ENCODE data around the gene ZNF407.

Gene ZNF407

DNA sequence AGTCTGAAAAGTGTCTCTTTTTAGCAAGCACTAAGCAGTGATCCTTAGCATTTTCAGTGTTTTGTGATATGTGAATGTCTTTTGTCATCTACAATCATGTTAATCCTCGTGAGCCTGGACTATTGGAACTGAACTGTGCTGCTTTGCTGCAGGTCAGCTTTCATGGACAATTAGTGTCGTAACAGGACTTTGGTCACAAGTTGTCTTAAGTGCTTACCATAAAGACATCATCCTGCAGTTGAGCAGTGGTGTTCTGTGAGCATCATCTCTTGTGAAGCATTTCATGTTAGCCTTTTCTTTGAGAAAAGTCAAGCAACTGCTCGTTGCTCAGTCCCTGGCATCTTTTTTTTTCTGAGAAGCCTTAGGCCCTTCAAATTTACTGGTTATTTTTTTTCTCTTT is 135.9 kb downstream of the ZNF407 start:
- DNase-seq = no peak

DNA sequence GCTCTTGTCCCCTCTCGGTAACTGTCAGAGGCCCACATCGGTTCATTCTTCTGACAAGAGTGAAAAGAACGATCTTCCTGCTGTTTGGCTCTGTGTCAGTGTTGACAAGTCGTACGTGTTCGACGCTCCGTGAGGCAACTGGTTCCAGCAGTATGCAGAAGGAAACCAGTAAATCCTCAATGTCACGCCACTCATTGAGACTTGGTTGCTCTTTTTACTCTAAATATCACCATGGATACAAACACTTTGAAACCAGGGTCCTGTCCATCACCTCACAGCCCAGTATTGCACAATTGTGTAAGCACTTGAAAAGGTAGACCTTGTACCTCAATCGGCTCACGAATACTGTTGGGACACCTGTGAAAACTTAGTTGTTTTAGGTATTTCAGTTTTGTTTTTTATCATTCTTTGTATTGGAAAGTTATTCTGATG is 136.4 kb downstream of the ZNF407 start:
- DNase-seq = no peak

DNA sequence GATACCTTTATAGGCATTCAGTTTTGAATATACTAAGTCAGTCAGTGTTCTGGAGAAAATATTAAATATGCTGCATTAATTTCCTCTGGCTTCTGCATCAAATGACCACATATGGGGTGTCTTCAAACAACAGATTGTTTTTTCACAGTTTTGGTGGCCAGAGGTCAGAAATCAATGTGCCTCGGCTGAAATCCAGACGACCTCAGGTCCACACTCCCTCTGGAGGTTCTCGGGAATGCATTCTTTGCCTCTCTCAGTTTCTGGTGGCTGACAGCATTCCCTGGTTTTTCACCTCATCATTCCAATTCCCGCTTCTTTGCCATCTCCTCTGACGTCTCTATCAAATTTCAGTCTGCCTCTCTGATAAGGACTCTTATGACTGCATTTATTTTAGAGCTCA is 142.3 kb downstream of the ZNF407 start:
- no peak for DNase-seq

DNA sequence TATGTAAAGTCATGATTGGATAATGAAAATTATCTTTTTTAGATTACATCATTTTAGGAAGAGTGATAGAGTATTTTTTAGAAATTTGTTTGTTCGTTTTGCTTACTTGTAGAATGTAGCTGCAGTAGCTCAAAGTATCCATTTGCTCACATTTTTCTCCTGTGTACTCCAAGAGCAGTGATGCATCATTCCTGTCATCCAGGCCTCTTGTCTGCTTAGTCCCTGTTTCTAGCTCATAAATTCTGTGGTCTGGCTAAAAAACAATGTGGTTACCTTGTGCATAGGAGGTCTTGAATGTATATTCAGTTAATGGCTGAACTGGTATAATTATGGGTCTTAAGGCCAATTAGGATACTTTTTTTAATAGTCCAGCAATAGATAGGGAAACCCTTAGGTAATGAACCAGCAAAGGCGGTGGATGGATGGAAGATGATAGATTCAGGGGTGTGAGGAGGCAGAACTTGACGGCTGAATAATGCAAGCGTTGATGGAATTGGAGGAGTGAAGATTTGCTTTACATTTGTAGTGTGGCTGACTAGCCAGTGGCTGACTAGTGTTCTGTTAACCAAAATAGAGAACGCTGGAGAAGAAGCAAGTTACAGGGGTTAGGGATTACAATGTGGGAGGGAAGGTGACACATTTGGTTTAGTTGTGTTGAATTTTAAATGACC is 145.0 kb downstream of the ZNF407 start:
- no peak for DNase-seq

DNA sequence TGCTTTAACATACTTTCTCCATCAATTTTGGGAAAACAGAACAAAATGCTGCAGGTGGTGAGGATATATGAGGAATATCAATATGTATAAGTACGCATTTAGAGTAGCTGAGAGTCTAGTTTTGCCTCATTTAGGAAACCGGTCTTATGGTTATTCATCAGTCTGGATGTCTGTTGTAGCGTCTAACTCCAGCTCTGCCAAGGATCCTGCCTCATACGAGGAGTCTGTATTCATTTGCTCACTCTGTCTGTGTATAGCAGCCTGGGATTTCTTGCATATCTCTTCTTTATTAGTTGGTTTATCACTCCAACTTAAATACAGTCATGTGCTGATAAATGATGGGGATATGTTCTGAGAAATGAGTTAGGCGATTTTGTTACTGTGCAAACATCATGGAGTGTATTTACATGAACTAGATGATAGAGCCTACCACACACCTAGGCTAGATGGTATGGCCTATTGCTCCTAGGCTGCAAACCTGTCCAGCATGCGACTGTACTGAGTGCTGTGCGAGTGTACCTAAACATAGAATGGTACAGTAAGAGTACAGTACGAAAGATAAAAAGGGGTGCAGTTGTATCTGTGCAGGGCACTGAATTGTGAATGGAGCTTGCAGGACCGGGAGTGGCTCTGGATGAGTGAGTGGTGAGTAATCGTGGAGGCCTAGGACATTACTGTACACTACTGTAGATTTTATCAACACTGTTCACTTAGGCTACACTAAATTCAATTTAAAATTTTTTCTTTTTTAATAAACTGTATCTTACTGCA is 148.1 kb downstream of the ZNF407 start:
- DNase-seq = no peak

DNA sequence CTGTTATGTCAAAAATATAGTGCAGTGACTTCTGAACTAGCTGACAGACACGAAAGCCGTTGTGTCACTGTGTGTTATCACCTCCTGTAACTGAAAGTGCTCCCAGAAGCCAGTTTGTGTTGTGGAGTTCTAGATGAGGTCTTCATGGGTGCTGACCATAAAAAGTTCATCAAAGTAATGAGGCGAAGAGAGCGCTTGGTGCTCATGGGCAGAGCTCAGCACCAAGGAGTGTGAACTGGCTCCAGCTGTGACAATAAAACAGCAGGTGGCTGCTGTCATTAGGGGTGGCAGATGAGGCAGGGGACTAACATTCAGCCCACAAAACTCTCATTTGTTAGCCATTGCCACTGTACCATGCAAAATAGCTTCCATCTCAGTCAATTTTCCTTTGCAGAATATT is 151.1 kb downstream of the ZNF407 start:
- peak; percentile 11 to 43 for DNase-seq

DNA sequence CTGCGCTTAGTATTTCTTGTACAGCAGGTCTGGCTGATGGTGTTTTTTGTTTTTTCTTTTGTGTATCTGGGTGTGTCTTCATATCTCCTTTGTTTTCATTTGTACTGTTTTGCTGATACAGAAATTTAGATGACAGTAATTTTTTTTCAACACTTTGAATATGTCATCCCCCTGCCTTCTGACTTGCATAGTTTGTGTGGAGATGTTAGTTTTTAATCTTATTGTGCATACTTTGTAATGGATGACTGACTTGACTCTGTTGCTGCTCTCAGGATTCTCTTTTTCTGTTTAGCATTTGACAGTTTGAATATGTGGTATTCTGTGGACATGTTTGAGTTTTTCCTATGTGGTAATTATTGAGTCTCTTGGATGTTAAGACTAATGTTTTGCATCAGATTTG is 161.3 kb downstream of the ZNF407 start:
- DNase-seq = no peak

DNA sequence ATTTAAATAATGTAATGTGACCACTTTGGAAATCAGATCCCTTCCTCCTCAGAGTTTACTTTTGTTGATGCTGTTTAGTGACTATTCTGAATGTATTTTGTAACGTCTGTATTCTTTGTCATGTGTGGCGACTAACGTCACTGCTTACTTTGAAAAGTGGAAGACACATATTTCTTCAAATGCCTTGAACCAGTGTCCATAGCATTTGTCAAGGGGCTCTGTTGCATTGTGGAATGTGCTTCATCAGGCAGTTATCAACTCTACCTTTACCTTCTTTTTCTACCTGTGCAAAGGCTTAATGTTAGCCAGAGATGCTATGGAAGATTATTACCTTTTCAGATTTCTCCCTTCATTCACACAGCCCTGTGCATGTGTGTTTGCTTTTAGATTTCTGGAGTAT is 162.4 kb downstream of the ZNF407 start:
- DNase-seq = no peak

DNA sequence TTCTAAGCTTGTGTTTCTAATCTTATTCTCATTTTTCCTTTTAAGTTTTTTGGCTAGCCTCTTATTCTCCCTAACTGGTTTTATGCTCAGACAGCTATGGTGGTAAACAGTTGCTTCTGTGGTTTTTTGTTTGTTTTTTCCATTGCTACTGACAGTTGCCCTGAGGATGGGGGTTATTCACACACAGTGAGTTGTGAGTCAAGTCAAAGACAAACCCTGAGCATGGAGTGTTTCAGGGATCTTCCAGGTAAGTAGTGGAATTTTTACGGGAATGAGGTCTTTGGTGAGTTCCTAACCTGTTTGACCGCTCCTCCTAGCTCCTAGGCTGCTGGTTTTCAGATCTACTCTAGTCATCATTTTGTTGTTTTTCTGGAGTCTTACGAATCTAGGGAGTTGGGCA is 162.8 kb downstream of the ZNF407 start:
- no peak for DNase-seq

DNA sequence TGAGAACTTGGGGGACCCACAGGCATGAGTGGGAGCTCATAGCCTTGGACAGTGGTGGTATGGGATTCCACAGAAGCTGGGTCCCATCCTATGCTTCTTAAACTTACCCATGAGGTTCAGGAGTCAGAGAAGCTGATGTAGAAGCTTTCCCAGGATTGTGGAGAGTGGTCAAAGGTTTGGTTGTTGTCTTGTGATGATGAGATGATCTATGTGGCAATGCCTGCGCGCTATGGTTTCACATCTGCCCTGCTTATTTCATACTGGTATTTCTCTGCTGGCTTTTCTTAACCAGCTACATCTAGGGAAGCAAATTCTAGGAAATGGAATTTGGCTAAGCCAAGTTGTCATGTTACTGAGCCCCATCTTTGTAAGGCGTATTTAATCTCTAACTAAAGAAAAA is 168.6 kb downstream of the ZNF407 start:
- DNase-seq = no peak

DNA sequence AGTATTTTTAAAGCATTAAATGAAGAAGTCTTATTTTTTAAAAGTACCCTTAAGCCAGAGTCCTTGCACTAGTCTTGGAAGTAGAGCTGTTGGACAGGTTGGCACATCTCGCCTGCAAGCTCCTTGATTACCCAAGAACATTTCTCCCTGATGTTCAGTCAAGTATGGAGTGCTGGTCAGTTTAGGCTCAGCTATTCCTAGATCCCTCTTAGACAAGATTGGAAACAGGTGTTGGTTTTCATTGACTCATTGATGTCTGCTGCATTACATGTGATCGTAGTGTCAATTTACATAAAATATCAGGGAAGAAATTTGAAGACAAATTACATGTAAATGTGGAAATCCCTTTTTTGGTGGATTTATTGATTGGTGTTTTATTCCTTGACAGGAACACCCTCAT is 170.4 kb downstream of the ZNF407 start:
- no peak for DNase-seq

DNA sequence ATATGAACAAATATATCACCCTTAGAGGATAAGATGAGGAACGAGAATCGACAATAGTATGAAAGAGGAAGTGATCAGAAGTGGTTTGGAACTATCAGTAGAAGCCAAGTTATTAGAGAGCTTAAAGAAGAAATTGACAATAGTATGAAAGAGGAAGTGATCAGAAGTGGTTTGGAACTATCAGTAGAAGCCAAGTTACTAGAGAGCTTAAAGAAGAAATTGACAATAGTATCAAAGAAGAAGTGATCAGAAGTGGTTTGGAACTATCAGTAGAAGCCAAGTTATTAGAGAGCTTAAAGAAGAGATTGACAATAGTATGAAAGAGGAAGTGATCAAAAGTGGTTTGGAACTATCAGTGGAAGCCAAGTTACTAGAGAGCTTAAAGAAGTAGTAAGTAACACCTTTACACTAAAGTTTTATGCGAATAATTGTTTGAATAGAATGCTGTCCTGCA is 175.5 kb downstream of the ZNF407 start:
- no peak for DNase-seq

DNA sequence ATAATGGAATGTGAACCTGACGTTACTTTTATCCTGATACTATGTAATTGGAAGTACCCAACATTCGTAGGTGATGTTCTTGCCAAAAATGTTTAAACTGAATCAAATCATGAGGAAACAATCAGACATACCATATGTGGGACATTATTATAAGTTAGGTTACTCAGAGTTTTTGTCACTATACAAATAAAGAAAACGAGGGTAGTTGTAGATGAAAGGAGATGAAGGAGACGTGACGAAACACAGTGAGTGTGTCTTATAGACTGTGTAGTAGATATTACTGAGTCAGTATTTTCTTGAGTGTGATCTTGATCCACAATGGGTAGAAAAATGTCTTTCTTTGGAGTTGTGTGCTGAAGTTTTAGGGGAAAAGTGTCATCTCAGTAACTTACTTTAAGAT is 176.8 kb downstream of the ZNF407 start:
- no peak for DNase-seq

DNA sequence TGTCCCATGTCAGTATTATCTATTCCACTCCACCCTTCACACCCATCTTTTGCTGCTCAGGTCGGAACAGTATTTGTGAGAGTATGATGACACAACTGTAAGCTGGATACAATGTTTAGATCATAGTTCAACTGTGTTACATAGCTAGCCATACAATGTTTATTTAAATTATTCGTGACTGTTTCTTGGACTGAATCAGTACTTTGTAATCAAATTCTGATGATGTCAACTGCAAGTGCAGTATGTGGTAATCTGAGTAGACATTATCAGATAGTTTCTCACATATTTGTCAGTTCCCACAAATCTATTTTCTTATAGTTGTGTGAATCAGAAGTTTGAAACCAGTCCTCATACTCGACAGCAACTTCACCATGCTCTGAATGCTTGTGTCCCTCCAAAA is 177.6 kb downstream of the ZNF407 start:
- no peak for DNase-seq

DNA sequence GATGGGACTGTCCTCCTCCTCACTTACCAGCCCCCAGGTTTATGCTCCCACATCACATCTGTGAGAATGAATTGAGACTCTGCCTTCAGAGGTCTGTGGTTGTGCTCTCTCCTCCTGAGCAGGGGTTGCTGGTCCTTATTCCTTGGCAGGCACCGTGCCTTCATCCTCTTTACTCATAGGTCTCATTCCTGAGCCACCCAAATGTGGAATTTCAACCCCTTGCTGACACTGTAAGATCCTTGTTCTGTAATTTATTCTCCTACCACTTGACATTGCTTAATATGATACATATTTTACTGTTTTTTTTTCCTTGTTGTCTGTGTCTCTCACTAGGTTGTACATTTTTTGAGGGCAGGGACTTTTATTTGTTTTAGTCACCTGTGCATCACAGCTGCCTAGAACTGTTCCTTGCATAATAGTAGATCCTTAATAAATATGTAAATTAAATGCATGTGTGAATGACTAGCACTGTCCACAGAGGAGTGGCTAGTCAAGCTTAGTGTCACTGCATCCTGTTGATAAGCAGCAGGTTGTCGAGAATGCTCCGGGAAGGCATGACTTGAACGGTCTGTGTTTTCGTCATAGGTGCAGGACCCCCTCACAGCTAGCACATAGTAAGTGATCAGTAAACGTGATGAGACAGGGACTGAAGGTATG is 180.6 kb downstream of the ZNF407 start:
- DNase-seq = no peak

DNA sequence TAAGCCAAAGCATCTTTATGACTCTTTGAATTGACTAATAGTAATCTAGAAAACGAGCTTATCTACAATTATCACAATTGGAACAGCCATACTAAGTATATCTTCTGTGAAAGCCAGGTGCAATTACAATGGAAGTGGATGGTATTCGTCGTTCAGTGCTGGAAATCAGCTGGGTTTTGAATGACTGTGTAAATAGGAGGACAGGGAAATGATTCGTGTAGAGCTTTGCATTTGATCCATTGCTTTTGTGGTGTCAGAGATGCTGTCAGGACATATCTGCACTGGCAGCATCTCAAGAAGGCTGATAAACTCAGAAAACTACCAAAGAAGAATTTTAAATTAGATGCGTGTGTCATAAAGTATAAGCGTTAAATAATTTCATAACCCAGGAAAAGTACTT is 187.1 kb downstream of the ZNF407 start:
- DNase-seq = no peak

DNA sequence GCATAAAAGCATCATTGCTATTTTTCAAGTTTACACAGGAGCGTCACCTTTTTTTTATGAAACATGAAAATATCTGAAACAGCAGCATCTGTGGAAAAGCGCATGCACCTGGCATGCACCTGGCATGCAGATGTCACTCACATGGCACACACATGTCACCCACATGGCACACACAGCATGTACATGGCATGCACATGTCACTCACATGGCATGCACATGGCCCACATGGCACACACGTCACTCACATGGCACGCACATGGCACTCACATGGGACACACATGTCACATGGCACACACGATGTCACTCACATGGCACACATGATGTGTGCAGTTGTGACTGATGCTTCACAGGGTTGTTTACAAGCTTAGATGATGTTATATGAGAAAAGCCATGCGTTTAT is 188.0 kb downstream of the ZNF407 start:
- DNase-seq = no peak

DNA sequence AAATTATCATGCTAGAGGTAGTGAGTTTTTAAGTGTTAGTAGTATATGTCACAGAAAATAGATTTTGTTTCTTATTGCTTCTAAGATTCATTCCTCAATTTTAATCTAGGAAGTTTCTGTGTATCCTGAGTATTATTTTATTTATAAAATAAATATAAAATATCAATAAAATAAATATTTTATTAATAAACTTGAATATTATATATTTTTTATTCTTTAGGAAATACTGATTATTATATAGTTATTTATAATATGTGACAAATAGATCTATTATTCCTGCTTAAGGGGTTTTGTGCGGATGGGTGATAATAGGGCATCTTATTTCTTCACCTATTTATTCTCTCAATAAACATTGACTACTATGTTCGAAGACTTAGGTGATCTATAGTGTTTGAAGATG is 191.0 kb downstream of the ZNF407 start:
- no peak for DNase-seq

DNA sequence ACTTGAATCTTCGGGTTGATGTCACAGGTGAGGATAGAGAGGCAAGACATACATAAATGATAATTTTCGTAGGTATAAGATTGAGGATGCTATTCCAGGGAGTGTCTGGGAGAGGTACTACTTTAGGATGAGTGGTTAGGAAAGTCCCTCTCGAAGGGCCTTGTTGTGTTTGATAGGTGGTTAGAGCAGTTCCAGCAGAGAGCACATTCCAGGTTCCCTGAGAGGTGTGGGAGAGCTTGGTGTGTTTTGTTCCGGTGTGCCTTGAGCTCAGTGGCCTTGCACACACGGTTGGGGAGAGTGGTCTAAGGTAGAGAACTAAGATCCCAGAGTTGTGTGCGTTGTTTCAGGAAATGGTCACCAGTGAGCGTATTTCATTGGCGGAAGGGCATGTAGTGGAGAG is 191.4 kb downstream of the ZNF407 start:
- DNase-seq = no peak

DNA sequence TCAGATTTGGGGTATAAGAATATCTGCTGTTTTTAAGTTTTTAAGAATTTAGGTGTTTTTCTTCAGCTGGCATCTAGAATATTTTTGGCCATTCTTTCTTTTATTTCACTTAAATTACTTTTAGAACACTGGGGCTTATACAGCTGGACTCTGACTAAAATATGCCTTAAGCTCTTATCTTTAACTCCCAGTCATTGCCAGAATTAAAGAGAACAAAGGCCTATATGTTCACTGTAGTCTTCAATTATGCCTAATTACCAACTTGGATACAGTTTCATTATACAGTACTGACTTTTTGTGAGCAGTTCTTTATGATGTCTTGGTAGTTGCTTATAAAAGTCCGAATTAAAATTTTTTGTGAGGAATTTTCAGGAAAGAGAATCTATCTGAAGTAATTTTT is 192.8 kb downstream of the ZNF407 start:
- DNase-seq = no peak

DNA sequence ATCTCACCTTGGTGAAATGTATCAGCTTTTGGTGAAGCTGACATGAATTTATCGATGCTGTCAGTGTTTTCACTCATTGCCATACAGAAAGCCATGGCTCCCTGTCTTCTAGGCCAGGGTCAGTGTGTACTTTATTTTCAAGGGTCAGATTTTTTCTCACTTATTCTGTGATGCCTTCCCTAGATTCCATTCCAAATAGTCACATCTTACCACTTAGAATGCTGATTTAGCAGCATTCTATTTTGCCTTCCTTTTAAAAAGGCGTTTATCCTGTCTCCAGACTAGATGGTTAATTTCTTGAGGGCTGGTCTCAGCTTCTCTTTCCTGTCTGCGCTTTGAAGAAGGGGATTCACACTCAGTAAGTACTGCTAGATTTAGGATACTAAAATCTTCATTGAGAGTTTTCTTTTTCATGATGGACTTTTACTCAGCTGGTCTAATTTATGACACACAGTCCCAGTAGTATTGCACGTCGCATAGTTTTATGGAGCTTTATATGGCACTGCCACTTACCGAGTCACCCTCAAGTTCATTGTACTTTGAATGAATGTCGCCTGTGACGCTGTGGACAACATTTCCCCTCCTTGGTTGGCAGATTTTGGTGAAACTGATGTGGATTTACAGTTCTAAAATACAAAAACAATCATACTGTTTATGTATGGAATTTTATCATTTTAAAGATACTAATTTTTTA is 194.0 kb downstream of the ZNF407 start:
- no peak for DNase-seq

DNA sequence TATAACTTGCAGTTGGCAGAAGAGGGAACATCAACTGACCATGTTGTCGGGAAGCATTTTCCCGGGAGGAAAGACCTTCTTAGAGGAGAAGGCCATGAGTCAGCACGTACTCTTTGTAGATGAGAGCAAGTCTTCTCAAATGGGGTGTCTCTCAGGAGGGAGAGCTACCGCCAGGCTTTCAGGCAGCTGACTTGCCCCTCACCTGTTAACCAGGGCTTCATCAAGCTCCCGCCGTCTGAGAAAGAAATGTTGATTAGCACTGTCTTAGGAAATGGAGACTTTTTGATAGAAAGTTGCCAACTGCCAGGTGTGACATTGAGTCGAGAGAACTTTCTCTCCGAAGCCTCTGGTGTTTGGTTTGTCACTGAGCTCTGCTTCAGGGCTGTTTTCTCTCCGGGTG is 196.1 kb downstream of the ZNF407 start:
- no peak for DNase-seq

DNA sequence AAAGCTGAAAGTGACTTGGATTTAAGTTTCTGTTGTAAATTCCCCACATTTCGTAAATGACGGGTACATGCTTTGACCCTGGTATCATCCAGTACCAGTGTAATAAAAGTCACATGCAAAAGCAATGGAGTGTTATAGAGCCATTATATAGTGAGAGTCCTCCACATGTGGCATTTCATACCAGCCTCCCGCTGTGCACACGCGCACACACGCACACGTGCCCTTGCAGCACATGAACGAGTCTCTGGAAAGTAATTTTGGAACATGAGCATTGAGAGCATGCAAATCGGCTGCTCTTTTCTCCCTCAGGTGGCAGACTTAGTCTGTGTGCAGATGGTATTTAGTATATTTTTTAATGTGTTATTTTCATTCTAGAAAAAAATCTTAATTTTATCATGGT is 198.1 kb downstream of the ZNF407 start:
- no peak for DNase-seq

DNA sequence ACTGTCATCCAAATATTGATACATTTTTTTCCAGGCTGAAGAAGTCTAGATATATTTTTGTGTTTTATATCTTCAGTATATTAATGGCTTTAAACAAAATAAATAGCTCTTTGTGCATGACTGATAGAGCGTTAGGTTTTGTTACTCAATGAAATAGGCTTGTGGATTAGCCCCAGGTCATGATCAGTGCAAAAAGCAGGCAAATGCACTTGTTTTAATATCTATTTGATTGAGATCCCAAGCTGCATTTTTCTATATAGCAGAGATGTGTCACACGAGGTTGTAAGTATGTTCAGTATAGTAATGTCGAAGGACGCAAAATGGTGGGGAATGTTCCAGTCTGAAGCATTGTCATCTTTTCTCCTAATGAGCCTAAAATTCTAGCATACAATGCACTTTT is 198.5 kb downstream of the ZNF407 start:
- no peak for DNase-seq

Measured in NCI-H524 (cell line).